Sigmoid colon (tissue), 7 donors: ENCODE results near the gene SMG7. TPM values are rescaled to one million over a fixed set of nuclear protein-coding genes. Genes with fewer than 3 reads are reported as not detected.

Experiments
- DNase-seq: peaks from one replicate; pipeline ENCODE4 v3.0.0-alpha.2; 2019
- H3K27ac ChIP-seq, 4 donors: fragments of 200-600 bp; sonication (generic); one replicate each; pipeline ENCODE4 v1.5.1; 2016 to 2019; ENCODE audit warnings: mild to moderate bottlenecking in 1 of 4
- H3K27me3 ChIP-seq, 3 donors: fragments of 200-600 bp; sonication (generic); one replicate each; pipeline ENCODE4 v1.5.1; 2019; ENCODE audit warnings: mild to moderate bottlenecking in 1 of 3
- H3K36me3 ChIP-seq, 4 donors: fragments of 200-600 bp; sonication (generic); one replicate each; pipeline ENCODE4 v1.5.1; 2016 to 2019
- H3K4me1 ChIP-seq, 4 donors: fragments of 200-600 bp; sonication (generic); one replicate each; pipeline ENCODE4 v1.5.1; 2017 to 2019
- H3K4me3 ChIP-seq, 4 donors: fragments of 200-600 bp; sonication (generic); one replicate each; pipeline ENCODE4 v1.5.1; 2017 to 2019; ENCODE audit warnings: mild to moderate bottlenecking in 2 of 4, moderate library complexity in 1 of 4
- H3K9me3 ChIP-seq, 4 donors: fragments of 200-600 bp in 3 of 4; sonication (generic) in 3 of 4; one replicate each; pipeline versions ENCODE4 v1.5.1 to v1.6.1; 2013 to 2019
- WGBS, 2 donors: extraction: QIAGEN DNeasy Blood & Tissue Kit; methylation state at CpG; one replicate each; pipeline ENCODE4 v1.1.7; 2013; 5-methylcytosine and 5-hydroxymethylcytosine counted together
- intact Hi-C: fragments of 100-400 bp; cut with DNase I; formaldehyde crosslinking; loops from one replicate; pipeline ENCODE4 v1.15.1; 2023
- polyA plus RNA-seq, 3 donors: library from polyadenylated mRNA; stranded (reverse); fragments of 200-250 nt; gene quantifications; one replicate each; pipeline ENCODE4 v1.2.3, GENCODE V29; 2013
- total RNA-seq, 4 donors: library from RNA; depleted of rRNA; stranded (reverse); fragments of >200 nt; gene quantifications; one replicate each; pipeline ENCODE4 v1.1.0, GENCODE V29; 2016
- TF ChIP-seq, protein P1 (sequence below), 4 experiments: fragments of 450-650 bp in 3 of 4; fragments of 200-600 bp in 1 of 4; IDR thresholded peaks; one replicate each; pipeline ENCODE4 v1.5.1; 2016 to 2019; ENCODE audit warnings: antibody characterized with exemption in 4 of 4, mild to moderate bottlenecking in 3 of 4, moderate library complexity in 2 of 4
- donor health status: healthy with polysubstance abuse.
- donor health status: Bipolar disorder and iron deficiency.
- donor health status: healthy.

Gene SMG7
- total and polyA plus RNA-seq, 7 donors, result 16.8 to 46.5 (median 31.9) TPM

DNA sequence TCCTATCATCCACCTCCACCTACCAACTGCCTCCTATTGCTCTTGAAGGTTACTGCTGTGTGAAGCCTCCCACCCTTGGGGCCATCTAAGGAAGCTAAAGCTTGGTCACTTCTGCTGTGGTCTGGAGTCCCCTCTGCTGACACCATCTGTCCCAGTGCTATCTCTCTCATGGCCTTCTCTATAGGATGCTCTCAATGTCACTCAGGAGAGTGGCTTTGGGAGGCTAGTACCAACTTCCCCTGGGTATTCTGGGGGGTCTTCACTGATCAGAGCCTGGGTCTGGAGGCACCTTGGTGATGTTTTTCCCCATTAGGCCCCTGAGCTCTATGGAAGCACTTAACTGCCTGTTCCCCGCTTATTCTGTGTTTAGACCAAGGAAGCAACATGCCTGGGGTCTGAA lies 130.2 kb downstream of the SMG7 start:
- TF ChIP-seq, protein P1, sequence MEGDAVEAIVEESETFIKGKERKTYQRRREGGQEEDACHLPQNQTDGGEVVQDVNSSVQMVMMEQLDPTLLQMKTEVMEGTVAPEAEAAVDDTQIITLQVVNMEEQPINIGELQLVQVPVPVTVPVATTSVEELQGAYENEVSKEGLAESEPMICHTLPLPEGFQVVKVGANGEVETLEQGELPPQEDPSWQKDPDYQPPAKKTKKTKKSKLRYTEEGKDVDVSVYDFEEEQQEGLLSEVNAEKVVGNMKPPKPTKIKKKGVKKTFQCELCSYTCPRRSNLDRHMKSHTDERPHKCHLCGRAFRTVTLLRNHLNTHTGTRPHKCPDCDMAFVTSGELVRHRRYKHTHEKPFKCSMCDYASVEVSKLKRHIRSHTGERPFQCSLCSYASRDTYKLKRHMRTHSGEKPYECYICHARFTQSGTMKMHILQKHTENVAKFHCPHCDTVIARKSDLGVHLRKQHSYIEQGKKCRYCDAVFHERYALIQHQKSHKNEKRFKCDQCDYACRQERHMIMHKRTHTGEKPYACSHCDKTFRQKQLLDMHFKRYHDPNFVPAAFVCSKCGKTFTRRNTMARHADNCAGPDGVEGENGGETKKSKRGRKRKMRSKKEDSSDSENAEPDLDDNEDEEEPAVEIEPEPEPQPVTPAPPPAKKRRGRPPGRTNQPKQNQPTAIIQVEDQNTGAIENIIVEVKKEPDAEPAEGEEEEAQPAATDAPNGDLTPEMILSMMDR (IDR thresholded peaks at IDR 0.05), result no peak
- no peak for DNase-seq
- Histone ChIP-seq H3K9me3 (no peaks in the 10 kb centered on the region), H3K27me3 (no peaks in the 10 kb centered on the region), H3K4me3 (no peak overlapping the region), H3K4me1 (peaks cover 0 to 31% (median 26%) of the 10 kb centered on the region in 4 donors), H3K36me3 (no peaks in the 10 kb centered on the region), H3K27ac (no peak overlapping the region)
- intact Hi-C loops, result no loop called here
- WGBS, 2 donors, result 97 to 98% methylated on average over 1 of the region's 1 CpG

Other genes with a start within 250 kb of the SMG7 start
- 1 to 10 TPM; 3.6 to 5.5 (median 4.7) TPM for gene NMNAT2, start 54.1 kb upstream of the SMG7 start, total RNA-seq
- gene NMNAT2, start 54.1 kb upstream of the SMG7 start, polyA plus RNA-seq, result under 1 TPM; under 0.01 to 0.69 (median under 0.01) TPM
- 10 to 100 TPM in 3 of 4 donors, 1 to 10 TPM in 1; 5.0 to 16.3 (median 12.5) TPM for gene NCF2, start 118.0 kb downstream of the SMG7 start, total RNA-seq
- 1 to 10 TPM; 6.0 to 9.2 (median 7.0) TPM for gene NCF2, start 118.0 kb downstream of the SMG7 start, polyA plus RNA-seq
- 10 to 100 TPM; 57.3 to 95.6 (median 90.1) TPM for gene ARPC5, start 163.3 kb downstream of the SMG7 start, total RNA-seq
- gene ARPC5, start 163.3 kb downstream of the SMG7 start, polyA plus RNA-seq, result 100 to 1,000 TPM; 161 to 278 (median 175) TPM
- gene APOBEC4, start 180.8 kb downstream of the SMG7 start, total RNA-seq, result not detected
- under 1 TPM in 1 of 3 donors, not detected in 2; 0.10 TPM for gene APOBEC4, start 180.8 kb downstream of the SMG7 start, polyA plus RNA-seq